WTC11 (cell line): Measurements from ENCODE around the gene MCMBP. TPM values are rescaled to one million over a fixed set of nuclear protein-coding genes. Genes with fewer than 3 reads are reported as not detected.

Source experiments
- ATAC-seq: fragments of 200-7000 bp; cut with Tn5 transposase; 2 replicates; pipeline ENCODE4 v1.10.0; 2021; ENCODE audit warnings: mild to moderate bottlenecking, moderate library complexity
- CTCF ChIA-PET: fragments of 300-600 bp; sonication (Branson Sonifier 250); formaldehyde crosslinking; loops from one replicate; lab custom pipeline; 2021; ENCODE audit warnings: antibody characterized with exemption; lab: Charles Lee
- POLR2A ChIA-PET: fragments of 350-600 bp; sonication (Branson Sonifier 250); formaldehyde crosslinking; loops from one replicate; lab custom pipeline; 2021; ENCODE audit warnings: antibody characterized with exemption; lab: Charles Lee
- DNase-seq: peaks from one replicate; pipeline ENCODE4 v3.0.0; 2021; ENCODE audit warnings: low spot score
- H3K27ac Mint-ChIP-seq: 2 replicates; pipeline ENCODE4 v1.8.0; 2021; ENCODE audit warnings: mixed read lengths
- H3K27me3 Mint-ChIP-seq: 2 replicates; pipeline ENCODE4 v1.8.0; 2021; ENCODE audit warnings: low read depth, mild to moderate bottlenecking, moderate library complexity, mixed read lengths
- H3K36me3 Mint-ChIP-seq: 2 replicates; pipeline ENCODE4 v1.8.0; 2021; ENCODE audit warnings: mixed read lengths
- H3K4me1 Mint-ChIP-seq: 2 replicates; pipeline ENCODE4 v1.8.0; 2022; ENCODE audit warnings: mixed read lengths
- H3K4me3 Mint-ChIP-seq: 2 replicates; pipeline ENCODE4 v1.8.0; 2021; ENCODE audit warnings: mild to moderate bottlenecking, moderate library complexity, mixed read lengths
- H3K9me3 Mint-ChIP-seq: 2 replicates; pipeline ENCODE4 v1.8.0; 2021; ENCODE audit warnings: mixed read lengths
- ATF1 ChIP-seq: sonication (generic); formaldehyde crosslinking; IDR thresholded peaks from 2 replicates; pipeline ENCODE4 v1.8.1; 2023; ENCODE audit warnings: mild to moderate bottlenecking, moderate library complexity, missing genetic modification reagents
- CBFB ChIP-seq: sonication (generic); formaldehyde crosslinking; IDR thresholded peaks from 2 replicates; pipeline ENCODE4 v1.8.1; 2022; ENCODE audit warnings: mild to moderate bottlenecking, low read depth, missing genetic modification reagents
- CTCF ChIP-seq: fragments of 200-600 bp; IDR thresholded peaks from 2 replicates; pipeline ENCODE4 v1.8.0; 2022; ENCODE audit warnings: antibody characterized with exemption
- EMX1 ChIP-seq: fragments of 250-450 bp; sonication (Bioruptor Pico); IDR thresholded peaks from 2 replicates; pipeline ENCODE4 v1.8.0; 2021; ENCODE audit warnings: mild to moderate bottlenecking
- ETV6 ChIP-seq: sonication (generic); formaldehyde crosslinking; IDR thresholded peaks from 2 replicates; pipeline ENCODE4 v1.8.1; 2022; ENCODE audit warnings: mild to moderate bottlenecking, missing genetic modification reagents
- FOXP4 ChIP-seq: sonication (generic); formaldehyde crosslinking; IDR thresholded peaks from 2 replicates; pipeline ENCODE4 v1.8.0; 2022; ENCODE audit warnings: mild to moderate bottlenecking, missing genetic modification reagents
- MXD4 ChIP-seq: fragments of 250-450 bp; sonication (Bioruptor Pico); IDR thresholded peaks from 2 replicates; pipeline ENCODE4 v1.8.0; 2021; ENCODE audit warnings: mild to moderate bottlenecking, moderate library complexity, borderline replicate concordance
- NR1H2 ChIP-seq: sonication (generic); formaldehyde crosslinking; IDR thresholded peaks from 2 replicates; pipeline ENCODE4 v1.9.0; 2021; ENCODE audit warnings: mild to moderate bottlenecking, moderate library complexity, missing genetic modification reagents
- PRDM15 ChIP-seq: sonication (generic); formaldehyde crosslinking; IDR thresholded peaks from 2 replicates; pipeline ENCODE4 v1.8.0; 2022; ENCODE audit warnings: missing genetic modification reagents
- RORB ChIP-seq: fragments of 250-450 bp; sonication (Bioruptor Pico); IDR thresholded peaks from 2 replicates; pipeline ENCODE4 v1.9.0; 2021; ENCODE audit warnings: mild to moderate bottlenecking
- SMAD3 ChIP-seq: sonication (generic); formaldehyde crosslinking; IDR thresholded peaks from 2 replicates; pipeline ENCODE4 v1.8.0; 2022; ENCODE audit warnings: missing genetic modification reagents, mild to moderate bottlenecking, borderline replicate concordance
- SP1 ChIP-seq: sonication (generic); formaldehyde crosslinking; conservative IDR thresholded peaks from 2 replicates; pipeline ENCODE4 v1.8.1; 2022; ENCODE audit warnings: missing genetic modification reagents
- USF2 ChIP-seq: sonication (generic); formaldehyde crosslinking; IDR thresholded peaks from 2 replicates; pipeline ENCODE4 v1.8.1; 2023; ENCODE audit warnings: mild to moderate bottlenecking, missing genetic modification reagents, moderate library complexity
- ZBTB43 ChIP-seq: sonication (generic); formaldehyde crosslinking; IDR thresholded peaks from 2 replicates; pipeline ENCODE4 v1.8.1; 2023; ENCODE audit warnings: mild to moderate bottlenecking, missing genetic modification reagents
- ZNF219 ChIP-seq: sonication (generic); formaldehyde crosslinking; IDR thresholded peaks from 2 replicates; pipeline ENCODE4 v1.8.0; 2023; ENCODE audit warnings: missing genetic modification reagents, mild to moderate bottlenecking, borderline replicate concordance
- ZNF423 ChIP-seq: fragments of 250-450 bp; sonication (Bioruptor Pico); IDR thresholded peaks from 2 replicates; pipeline ENCODE4 v2.1.2; 2022; ENCODE audit warnings: mild to moderate bottlenecking, moderate library complexity
- ZNF425 ChIP-seq: fragments of 250-450 bp; sonication (Bioruptor Pico); conservative IDR thresholded peaks from 2 replicates; pipeline ENCODE4 v1.9.0; 2021; ENCODE audit warnings: mild to moderate bottlenecking
- total RNA-seq: library from RNA; stranded (reverse); gene quantifications from 3 replicates; pipeline ENCODE4 v1.2.3, GENCODE V29; 2021

The MCMBP gene
- total RNA-seq, 1 experiment from 2014 or later = 64.7 TPM

GRCh38 chr10:119919826-119920225, 47.2 kb upstream of the MCMBP start (continued):
- TF ChIP-seq PRDM15 (CRISPR knock-in tag) (no peak), MXD4 (CRISPR knock-in tag) (no peak), SMAD3 (CRISPR knock-in tag) (no peak), NR1H2 (CRISPR knock-in tag) (no peak), FOXP4 (CRISPR knock-in tag) (no peak), ETV6 (CRISPR knock-in tag) (no peak), ZNF423 (CRISPR knock-in tag) (no peak), USF2 (CRISPR knock-in tag) (no peak), CTCF (no peak), ATF1 (CRISPR knock-in tag) (no peak), CBFB (CRISPR knock-in tag) (no peak), SP1 (CRISPR knock-in tag) (no peak), ZNF425 (CRISPR knock-in tag) (no peak), ZBTB43 (CRISPR knock-in tag) (no peak)
- TF ChIP-seq, all 79 proteins: peak for 0

- H3K4me1 Mint-ChIP-seq = no peaks in the 10 kb centered on the region
- no peaks in the 10 kb centered on the region for H3K27me3 Mint-ChIP-seq
- POLR2A ChIA-PET = no interaction called here
- H3K9me3 Mint-ChIP-seq = no peaks in the 10 kb centered on the region
- H3K36me3 Mint-ChIP-seq = peaks cover 67% of the 10 kb centered on the region
- ATAC-seq (no peak), DNase-seq (no peak)
- TF ChIP-seq EMX1 (CRISPR knock-in tag) = no peak
- TF ChIP-seq ZNF219 (CRISPR knock-in tag) = no peak
- TF ChIP-seq RORB = no peak
- H3K27ac Mint-ChIP-seq = no peak overlapping the region
- CTCF ChIA-PET = interaction anchor here (1.0 kb wide), 1 partner anchor 59 kb away, joined by 4 read pairs; no protein-coding TSS in a partner anchor
- H3K4me3 Mint-ChIP-seq = no peak overlapping the region
Measured at GRCh38 chr10:119919271-119919670, 46.6 kb upstream of the MCMBP start.
